ENCODE measurements around the gene WDR93. TPM values are rescaled to one million over a fixed set of nuclear protein-coding genes. Genes with fewer than 3 reads are reported as not detected.
"Not testable (repeated sequence)": the region's sequence is repeated elsewhere in the genome, so short reads cannot be mapped to it uniquely, and the experiment has no call there.

Gene WDR93
- total RNA-seq, 1 donor from 2014 or later = 0.11 TPM

DNA sequence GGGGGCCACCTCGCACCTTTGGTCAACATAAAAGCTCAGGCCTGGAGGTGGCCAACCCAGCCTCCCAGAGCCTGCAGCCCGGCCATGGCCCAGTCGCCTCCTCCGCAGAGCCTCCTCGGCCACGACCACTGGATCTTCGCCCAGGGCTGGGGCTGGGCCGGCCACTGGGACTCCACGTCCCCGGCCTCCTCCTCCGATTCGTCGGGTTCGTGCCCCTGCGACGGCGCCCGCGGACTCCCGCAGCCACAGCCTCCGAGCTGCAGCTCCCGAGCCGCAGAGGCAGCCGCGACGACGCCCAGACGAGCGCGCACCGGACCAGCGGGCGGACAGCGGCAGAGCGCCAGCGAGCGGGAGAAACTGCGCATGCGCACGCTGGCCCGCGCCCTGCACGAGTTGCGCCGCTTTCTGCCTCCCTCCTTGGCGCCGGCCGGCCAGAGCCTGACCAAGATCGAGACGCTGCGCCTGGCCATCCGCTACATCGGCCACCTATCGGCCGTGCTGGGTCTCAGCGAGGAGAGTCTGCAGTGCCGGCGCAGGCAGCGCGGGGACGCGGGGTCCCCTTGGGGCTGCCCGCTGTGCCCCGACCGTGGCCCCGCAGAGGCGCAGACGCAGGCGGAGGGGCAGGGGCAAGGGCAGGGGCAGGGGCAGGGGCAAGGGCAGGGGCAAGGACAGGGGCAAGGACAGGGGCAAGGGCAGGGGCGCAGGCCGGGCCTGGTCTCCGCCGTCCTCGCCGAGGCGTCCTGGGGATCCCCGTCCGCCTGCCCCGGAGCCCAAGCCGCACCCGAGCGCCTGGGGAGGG lies 85.9 kb downstream of the WDR93 start, which contains the start of gene MESP2:
MESP2 (plus strand) TSS at position 59 of the 799 bp plus-strand sequence; CDS start at position 85, 26 bp downstream.
- intact Hi-C loops (cut with DNase I) = no loop called here

DNA sequence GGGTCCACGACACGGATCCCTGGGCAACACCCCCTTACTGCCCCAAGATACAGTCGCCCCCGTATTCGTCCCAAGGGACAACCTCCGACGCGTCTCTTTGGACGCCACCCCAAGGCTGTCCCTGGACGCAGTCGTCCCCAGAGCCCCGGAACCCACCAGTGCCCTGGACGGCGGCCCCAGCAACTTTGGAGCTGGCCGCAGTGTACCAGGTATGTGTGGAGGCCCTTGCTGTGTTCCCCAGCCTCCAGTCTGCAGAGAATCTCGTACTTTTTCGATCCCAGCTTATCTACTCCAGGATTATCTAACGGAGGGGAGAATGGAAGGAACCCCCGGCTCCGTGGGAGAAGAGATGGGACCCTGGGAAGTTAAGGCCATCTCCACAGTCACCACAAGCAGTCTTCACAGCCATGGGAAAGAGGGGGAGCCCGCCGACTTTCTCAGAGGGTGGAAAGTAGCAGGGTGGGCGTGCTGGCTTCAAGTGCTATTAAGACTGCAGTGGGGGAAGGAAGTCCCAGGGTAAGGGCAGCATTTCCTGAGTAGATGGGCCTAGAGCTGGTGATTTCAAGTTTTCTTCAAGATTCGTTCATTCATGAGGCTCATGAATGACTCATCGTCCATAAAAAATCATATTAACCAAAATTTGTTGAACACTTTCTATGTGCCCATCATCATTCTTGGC lies 86.6 kb downstream of the WDR93 start:
- peak; percentile 14 for ATAC-seq (ENCODE audit: poor library complexity)

More for the DNA sequence above, 85.9 kb downstream of the WDR93 start, which contains the start of gene MESP2:
- peak; percentile 93 for DNase-seq
- peak; percentile 96 for ATAC-seq (ENCODE audit: poor library complexity)

DNA sequence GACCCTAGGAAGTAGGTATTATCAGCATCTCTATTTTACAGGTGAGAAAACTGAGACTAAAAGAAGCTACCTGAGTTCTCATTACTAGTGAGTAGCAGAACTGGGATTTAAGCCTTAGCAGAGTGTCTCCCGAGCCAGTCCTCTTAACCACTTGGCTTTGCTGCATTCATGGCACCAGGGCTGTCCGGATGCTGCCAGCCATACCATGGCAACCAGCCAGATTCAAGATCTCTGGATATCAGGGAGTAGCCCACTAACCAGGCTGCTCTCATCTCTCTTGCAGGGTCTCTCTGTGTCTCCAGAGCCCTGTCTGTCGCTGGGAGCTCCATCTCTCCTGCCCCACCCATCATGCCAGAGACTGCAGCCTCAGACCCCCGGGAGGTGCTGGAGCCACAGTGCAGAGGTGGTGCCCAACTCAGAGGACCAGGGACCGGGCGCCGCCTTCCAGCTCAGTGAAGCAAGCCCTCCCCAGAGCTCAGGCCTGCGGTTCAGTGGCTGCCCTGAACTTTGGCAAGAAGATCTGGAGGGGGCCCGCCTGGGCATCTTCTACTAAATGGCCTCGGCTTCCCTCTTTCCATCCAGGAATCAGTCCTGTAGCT lies 87.3 kb downstream of the WDR93 start:
- DNase-seq = no peak
- intact Hi-C loops (cut with DNase I) = no loop called here

More for the DNA sequence above, 86.6 kb downstream of the WDR93 start:
- DNase-seq = no peak
- intact Hi-C loops (cut with DNase I) = no loop called here

DNA sequence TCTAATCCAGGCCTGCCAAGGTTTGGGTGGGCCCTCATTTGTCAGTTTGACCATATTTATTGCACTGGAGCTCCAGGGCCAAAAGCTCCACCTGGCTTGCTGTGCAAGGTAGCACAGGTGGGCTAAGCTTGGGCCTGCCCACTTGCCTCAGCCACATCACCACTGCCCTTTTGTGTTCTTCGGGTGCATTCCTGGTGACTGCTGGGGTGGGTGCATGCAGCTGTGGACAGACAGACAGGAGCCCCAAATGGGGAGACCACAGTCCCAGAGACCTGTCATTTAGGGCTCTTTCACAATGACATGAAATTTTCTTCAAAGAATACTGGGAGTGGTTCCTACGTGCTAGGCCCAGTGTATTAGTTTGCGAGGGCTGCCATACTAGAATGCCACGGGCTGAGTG lies 88.2 kb downstream of the WDR93 start:
- intact Hi-C loops (cut with DNase I) = no loop called here
- no peak for DNase-seq
- no peak for ATAC-seq (ENCODE audit: poor library complexity)

More for the DNA sequence above, 87.3 kb downstream of the WDR93 start:
- ATAC-seq (ENCODE audit: poor library complexity) = no peak

GRCh38 chr15:89780601-89781000 lies 90.0 kb downstream of the WDR93 start:
- ATAC-seq (ENCODE audit: poor library complexity) = no peak
- DNase-seq = no peak

DNA sequence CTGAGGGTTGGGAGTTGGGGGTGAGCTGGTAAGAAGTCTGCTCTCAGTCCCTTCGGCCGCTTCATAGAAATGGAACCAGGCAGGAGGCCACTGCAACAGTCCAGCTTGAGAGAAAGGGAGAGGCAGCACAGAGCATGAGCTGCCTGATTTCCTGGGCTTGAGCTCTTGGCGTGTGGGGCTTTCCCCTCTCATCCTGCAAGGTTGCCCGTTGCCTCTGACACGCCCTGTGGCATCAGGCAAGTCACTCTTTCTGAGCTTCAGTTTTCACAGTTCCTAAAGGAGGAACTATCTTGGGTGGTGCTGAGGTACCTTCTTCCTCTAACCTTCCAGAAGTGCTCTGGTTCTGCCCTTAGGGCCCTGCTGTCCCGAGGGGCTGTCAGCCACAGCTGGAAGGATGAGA lies 90.4 kb downstream of the WDR93 start:
- intact Hi-C loops (cut with DNase I) = no loop called here
- ATAC-seq (ENCODE audit: poor library complexity) (no peak), DNase-seq (no peak)

More at GRCh38 chr15:89780601-89781000, 90.0 kb downstream of the WDR93 start:
- intact Hi-C loops (cut with DNase I) = no loop called here

- DNase-seq (no peak), ATAC-seq (ENCODE audit: poor library complexity) (no peak)
- intact Hi-C loops (cut with DNase I) = no loop called here
Measured at GRCh38 chr15:89781891-89782618, 91.4 kb downstream of the WDR93 start.

- DNase-seq; intact Hi-C loops (cut with DNase I); ATAC-seq (ENCODE audit: poor library complexity): not testable (repeated sequence)
Measured at GRCh38 chr15:89782619-89782950, 92.0 kb downstream of the WDR93 start.

GRCh38 chr15:89783111-89783860 lies 92.7 kb downstream of the WDR93 start:
- DNase-seq (no peak), ATAC-seq (ENCODE audit: poor library complexity) (peak; percentile 59)
- intact Hi-C loops (cut with DNase I) = no loop called here

DNA sequence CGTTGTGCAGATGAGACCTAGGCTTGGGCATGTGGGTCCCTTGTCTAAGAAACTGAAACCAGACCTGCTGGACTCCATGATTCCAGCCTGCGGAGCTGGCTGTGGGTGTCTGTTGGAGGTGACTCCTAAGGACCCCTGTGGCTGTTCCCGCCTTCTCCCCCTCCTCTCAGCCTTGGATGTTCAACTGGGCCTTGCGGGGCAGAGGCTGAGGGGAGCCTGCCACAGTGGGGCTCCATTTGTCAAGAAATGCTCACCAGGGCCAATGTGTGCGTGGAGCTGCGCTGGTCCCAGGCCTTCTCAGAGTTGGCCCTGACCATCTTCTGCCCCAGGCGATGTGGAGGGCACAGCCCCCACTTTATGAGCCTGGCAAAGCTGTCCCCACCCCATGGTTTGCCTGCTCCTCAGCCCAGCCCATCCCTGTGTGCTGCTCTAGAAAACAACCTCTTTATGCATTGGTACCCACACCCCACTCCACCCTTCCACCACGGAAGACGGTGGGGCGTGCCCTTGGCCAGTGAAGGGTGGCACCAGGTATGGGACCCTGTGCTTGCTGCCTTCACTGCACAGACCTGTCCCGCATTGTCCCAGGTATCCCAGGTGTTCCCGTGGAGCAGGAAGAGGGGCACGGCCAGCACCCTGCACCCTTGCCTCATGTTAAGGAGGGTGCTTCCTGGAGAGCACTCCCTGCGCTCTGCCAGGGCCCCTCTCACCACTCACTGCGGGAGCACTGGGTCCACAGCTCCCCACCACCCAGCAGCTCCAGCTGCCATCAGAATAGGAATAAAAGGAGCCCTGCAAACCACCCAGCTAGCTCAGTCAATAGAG lies 93.5 kb downstream of the WDR93 start:
- intact Hi-C loops (cut with DNase I) = no loop called here
- peak; percentile 9 for ATAC-seq (ENCODE audit: poor library complexity)
- DNase-seq = no peak

GRCh38 chr15:89784686-89784960 lies 94.0 kb downstream of the WDR93 start:
- no peak for DNase-seq
- intact Hi-C loops (cut with DNase I) = no loop called here
- ATAC-seq (ENCODE audit: poor library complexity) = no peak

GRCh38 chr15:89785064-89785773 lies 94.6 kb downstream of the WDR93 start:
- ATAC-seq (ENCODE audit: poor library complexity) (peak; percentile 45), DNase-seq (no peak)
- intact Hi-C loops (cut with DNase I) = no loop called here

DNA sequence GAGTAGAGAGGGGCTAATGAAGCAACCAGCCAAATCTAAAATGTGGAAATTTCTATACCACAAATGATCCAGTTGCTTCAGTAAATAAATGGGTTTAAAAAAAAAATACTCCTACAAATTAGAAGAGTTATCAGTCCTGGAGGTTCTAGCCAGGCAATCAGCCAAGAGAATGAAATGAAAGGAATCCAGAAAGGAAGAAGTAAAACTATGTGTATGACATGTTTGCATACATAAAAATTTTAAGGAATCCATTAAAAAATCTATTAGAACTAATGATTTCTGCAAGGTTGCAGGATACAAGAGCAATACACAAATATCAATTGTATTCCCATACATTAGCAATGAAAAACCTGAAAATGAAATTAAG lies 95.1 kb downstream of the WDR93 start:
- intact Hi-C loops (cut with DNase I) = no loop called here
- ATAC-seq (ENCODE audit: poor library complexity) (no peak), DNase-seq (no peak)

GRCh38 chr15:89787944-89788343 lies 97.3 kb downstream of the WDR93 start:
- ATAC-seq (ENCODE audit: poor library complexity) (no peak), DNase-seq (no peak)
- intact Hi-C loops (cut with DNase I) = no loop called here

DNA sequence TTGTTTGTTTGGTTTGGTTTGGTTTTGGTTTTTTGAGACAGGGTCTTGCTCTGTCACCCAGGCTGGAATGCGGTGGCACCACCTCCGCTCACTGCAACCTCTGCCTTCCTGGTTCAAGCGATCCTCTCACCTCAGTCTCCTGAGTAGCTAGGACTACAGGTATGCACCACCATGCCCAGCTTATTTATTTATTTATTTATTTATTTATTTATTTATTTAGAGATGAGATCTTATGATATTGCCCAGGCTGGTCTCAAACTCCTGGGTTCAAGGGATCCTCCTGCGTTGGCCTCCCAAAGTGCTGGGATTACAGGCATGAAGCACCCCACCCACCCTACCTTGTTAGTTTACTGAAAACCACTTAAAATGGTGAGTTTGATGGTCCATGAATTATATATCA lies 98.0 kb downstream of the WDR93 start:
- DNase-seq; intact Hi-C loops (cut with DNase I); ATAC-seq (ENCODE audit: poor library complexity): not testable (repeated sequence)

DNA sequence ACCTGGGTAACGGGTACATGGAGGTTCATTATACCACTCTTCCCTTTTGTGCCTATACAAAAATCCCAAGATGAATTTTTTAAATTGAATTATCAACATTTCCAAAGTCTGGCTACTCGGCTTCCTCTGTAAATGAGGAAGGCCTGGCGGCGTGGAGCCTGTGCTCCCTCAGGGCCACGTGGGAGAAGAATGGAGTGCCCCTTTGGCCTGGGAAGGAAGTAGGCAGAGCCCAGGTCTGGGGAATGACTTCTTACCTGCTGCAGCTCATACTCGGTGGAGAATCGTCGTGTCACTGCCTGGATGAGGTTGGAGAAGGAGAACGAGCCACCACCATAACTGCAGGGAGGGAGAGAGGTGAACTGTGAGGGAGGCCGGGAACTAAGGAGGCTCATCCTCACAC lies 99.6 kb downstream of the WDR93 start:
- DNase-seq (no peak), ATAC-seq (ENCODE audit: poor library complexity) (no peak)
- intact Hi-C loops (cut with DNase I) = no loop called here

- DNase-seq (no peak), ATAC-seq (ENCODE audit: poor library complexity) (no peak)
- intact Hi-C loops (cut with DNase I) = no loop called here
Measured at GRCh38 chr15:89790661-89791060, 100.0 kb downstream of the WDR93 start.

All from Right ventricle myocardium superior (tissue), 1 donor.